SK-N-SH (cell line): Measurements from ENCODE around the gene ATR. TPM values are rescaled to one million over a fixed set of nuclear protein-coding genes. Genes with fewer than 3 reads are reported as not detected.

Source experiments
- CTCF ChIA-PET: fragments of 300-600, 350-600 bp; formaldehyde crosslinking; extraction: SDS; loops from one replicate; lab custom pipeline; 2021; lab: Yijun Ruan, JAX
- POLR2A ChIA-PET: fragments of 350-600 bp; sonication (Branson Sonifier 250); formaldehyde crosslinking; extraction: SDS; loops from one replicate; lab custom pipeline; 2020; ENCODE audit warnings: antibody characterized with exemption, inconsistent platforms; lab: Yijun Ruan, JAX
- DNase-seq: peaks from one replicate; pipeline ENCODE4 v3.0.0; 2012
- H2AFZ ChIP-seq: fragments of 200-600 bp; sonication (generic); 2 replicates; pipeline ENCODE4 v1.8.1; 2016; ENCODE audit warnings: antibody characterized with exemption, mild to moderate bottlenecking, low read depth
- H3F3A ChIP-seq: fragments of 200-600 bp; sonication (generic); replicated peaks from 2 replicates; pipeline ENCODE3; 2016; ENCODE audit warnings: antibody characterized with exemption, mild to moderate bottlenecking; ENCODE audit not compliant: insufficient read depth
- H3K27ac ChIP-seq, 2 experiments: fragments of 200-500 bp in 1 of 2; fragments of 200-600 bp in 1 of 2; sonication (Bioruptor generic) in 1 of 2; sonication (generic), shearing (Covaris generic) in 1 of 2; 2 replicates each; pipeline versions ENCODE4 v1.5.1 to v1.6.1; 2014 to 2016; ENCODE audit warnings: low read depth in 2 of 2, inconsistent platforms in 1 of 2, low read length in 1 of 2, mild to moderate bottlenecking in 1 of 2, mixed read lengths in 1 of 2
- H3K27me3 ChIP-seq: fragments of 200-600 bp; sonication (generic), shearing (Covaris generic); 2 replicates; pipeline ENCODE4 v1.6.1; 2016; ENCODE audit warnings: mixed run types; ENCODE audit not compliant: insufficient read depth
- H3K36me3 ChIP-seq, 2 experiments: fragments of 200-500 bp in 1 of 2; fragments of 200-600 bp in 1 of 2; sonication (Bioruptor generic) in 1 of 2; sonication (generic) in 1 of 2; replicated peaks in 1 of 2; 2 replicates each; pipeline versions ENCODE3 to v1.5.1; 2014 to 2016; ENCODE audit warnings: low read length in 1 of 2, mild to moderate bottlenecking in 1 of 2; ENCODE audit not compliant: insufficient read depth in 2 of 2, control insufficient read depth in 1 of 2
- H3K4me1 ChIP-seq, 2 experiments: fragments of 200-500 bp in 1 of 2; fragments of 200-600 bp in 1 of 2; sonication (Bioruptor generic) in 1 of 2; sonication (generic), shearing (Covaris generic) in 1 of 2; 2 replicates each; pipeline versions ENCODE4 v1.5.1 to v1.6.1; 2014 to 2016; ENCODE audit warnings: low read depth in 1 of 2, low read length in 1 of 2, mixed run types in 1 of 2; ENCODE audit not compliant: insufficient read depth in 2 of 2, control insufficient read depth in 1 of 2
- H3K4me2 ChIP-seq: fragments of 200-600 bp; sonication (generic), shearing (Covaris generic); 2 replicates; pipeline ENCODE4 v1.6.1; 2017; ENCODE audit warnings: mixed run types
- H3K4me3 ChIP-seq, 2 experiments: fragments of 200-500 bp in 1 of 2; fragments of 200-600 bp in 1 of 2; sonication (Bioruptor generic) in 1 of 2; sonication (generic), shearing (Covaris generic) in 1 of 2; 2 replicates each; pipeline versions ENCODE4 v1.5.1 to v1.8.1; 2014 to 2016; ENCODE audit warnings: low read depth in 2 of 2, inconsistent platforms in 1 of 2, low read length in 1 of 2, mild to moderate bottlenecking in 1 of 2, mixed read lengths in 1 of 2, moderate library complexity in 1 of 2
- H3K79me2 ChIP-seq: fragments of 200-600 bp; sonication (generic); 2 replicates; pipeline ENCODE4 v1.8.1; 2017; ENCODE audit warnings: mild to moderate bottlenecking; ENCODE audit not compliant: insufficient read depth
- H3K9ac ChIP-seq: fragments of 200-600 bp; sonication (generic); 2 replicates; pipeline ENCODE4 v1.6.1; 2017; ENCODE audit warnings: mixed run types
- H3K9me2 ChIP-seq: fragments of 200-600 bp; sonication (generic); 2 replicates; pipeline ENCODE4 v1.6.1; 2017; ENCODE audit warnings: mixed run types
- H3K9me3 ChIP-seq: fragments of 200-600 bp; sonication (generic); 2 replicates; pipeline ENCODE4 v1.6.1; 2017; ENCODE audit warnings: mixed run types, mild to moderate bottlenecking, moderate library complexity
- H4K20me1 ChIP-seq: fragments of 200-600 bp; sonication (generic); 2 replicates; pipeline ENCODE4 v1.6.1; 2017; ENCODE audit warnings: mild to moderate bottlenecking, mixed run types; ENCODE audit not compliant: insufficient read depth
- CHD2 ChIP-seq: fragments of 150-350 bp; IDR thresholded peaks from 2 replicates; pipeline ENCODE4 v1.6.1; 2018; ENCODE audit warnings: low read length; ENCODE audit not compliant: partially characterized antibody
- FOSL2 ChIP-seq: IDR thresholded peaks from 2 replicates; pipeline ENCODE4 v1.4.0; 2012; ENCODE audit warnings: low read depth, mild to moderate bottlenecking, moderate library complexity, borderline replicate concordance
- FOXJ3 ChIP-seq: sonication (generic); formaldehyde crosslinking; IDR thresholded peaks from 2 replicates; pipeline ENCODE4 v1.5.1; 2020; ENCODE audit warnings: mild to moderate bottlenecking, missing genetic modification reagents
- FOXM1 ChIP-seq: IDR thresholded peaks from 2 replicates; pipeline ENCODE4 v1.4.0; 2012; ENCODE audit warnings: low read depth, mild to moderate bottlenecking
- GATA2 ChIP-seq: sonication (generic); formaldehyde crosslinking; IDR thresholded peaks from 2 replicates; pipeline ENCODE4 v1.5.0; 2020; ENCODE audit warnings: mild to moderate bottlenecking, missing genetic modification reagents
- JUND ChIP-seq: IDR thresholded peaks from 2 replicates; pipeline ENCODE4 v1.4.0; 2012
- MEF2A ChIP-seq: IDR thresholded peaks from 2 replicates; pipeline ENCODE4 v1.4.0; 2012; ENCODE audit warnings: low read depth, borderline replicate concordance
- MXI1 ChIP-seq: IDR thresholded peaks from 2 replicates; pipeline ENCODE4 v1.6.1; 2012; ENCODE audit warnings: mild to moderate bottlenecking, low read depth, low read length, improper control_type of control experiment
- NFIC ChIP-seq: IDR thresholded peaks from 2 replicates; pipeline ENCODE4 v1.4.0; 2012; ENCODE audit warnings: borderline replicate concordance
- POLR2AphosphoS5 ChIP-seq: IDR thresholded peaks from 2 replicates; pipeline ENCODE4 v1.6.1; 2012; ENCODE audit warnings: low read depth, low read length
- RCOR1 ChIP-seq: fragments of 150-350 bp; IDR thresholded peaks from 2 replicates; pipeline ENCODE4 v1.6.1; 2017; ENCODE audit warnings: antibody characterized with exemption, low read length
- SMC3 ChIP-seq: IDR thresholded peaks from 2 replicates; pipeline ENCODE4 v1.6.1; 2012; ENCODE audit warnings: low read depth, low read length, improper control_type of control experiment
- TAF1 ChIP-seq: IDR thresholded peaks from 2 replicates; pipeline ENCODE4 v1.6.1; 2012; ENCODE audit warnings: low read depth, mild to moderate bottlenecking, low read length, moderate library complexity, borderline replicate concordance
- YY1 ChIP-seq: IDR thresholded peaks from 2 replicates; pipeline ENCODE4 v1.4.0; 2012; ENCODE audit warnings: low read depth, mild to moderate bottlenecking
- WGBS: methylation state at CpG from one replicate; pipeline ENCODE4 v1.1.6; 2017; ENCODE audit warnings: low lambda C conversion rate; 5-methylcytosine and 5-hydroxymethylcytosine counted together
- polyA plus RNA-seq, 3 experiments: library from polyadenylated mRNA; depleted of rRNA; stranded (reverse); fragments of >200 nt; gene quantifications; 2 replicates each; pipeline ENCODE4 v1.2.3, GENCODE V29; 2012
- TF ChIP-seq, protein P1 (sequence below): IDR thresholded peaks from 2 replicates; pipeline ENCODE4 v1.6.1; 2012; ENCODE audit warnings: mild to moderate bottlenecking, low read depth, low read length, moderate library complexity
- TF ChIP-seq, protein P2 (sequence below): fragments of 200-600 bp; sonication (generic); IDR thresholded peaks from 2 replicates; pipeline ENCODE4 v1.6.1; 2017; ENCODE audit warnings: antibody characterized with exemption, mild to moderate bottlenecking, moderate library complexity
- TF ChIP-seq, protein P3 (sequence below): fragments of 150-350 bp; IDR thresholded peaks from 2 replicates; pipeline ENCODE4 v1.6.1; 2017; ENCODE audit warnings: antibody characterized with exemption, low read length, low read depth, borderline replicate concordance
- TF ChIP-seq, protein P4 (sequence below): IDR thresholded peaks from 2 replicates; pipeline ENCODE4; 2012
- TF ChIP-seq, protein P5 (sequence below): fragments of 150-350 bp; IDR thresholded peaks from 2 replicates; pipeline ENCODE4 v1.6.1; 2016; ENCODE audit warnings: mild to moderate bottlenecking, low read depth, low read length
- TF ChIP-seq, protein P6 (sequence below): IDR thresholded peaks from 2 replicates; pipeline ENCODE4 v1.4.0; 2012; ENCODE audit warnings: low read depth

The ATR gene
- polyA plus RNA-seq, 1 of the 3 experiments (the other 2 are of a cell fraction) = 7.3 TPM

DNA sequence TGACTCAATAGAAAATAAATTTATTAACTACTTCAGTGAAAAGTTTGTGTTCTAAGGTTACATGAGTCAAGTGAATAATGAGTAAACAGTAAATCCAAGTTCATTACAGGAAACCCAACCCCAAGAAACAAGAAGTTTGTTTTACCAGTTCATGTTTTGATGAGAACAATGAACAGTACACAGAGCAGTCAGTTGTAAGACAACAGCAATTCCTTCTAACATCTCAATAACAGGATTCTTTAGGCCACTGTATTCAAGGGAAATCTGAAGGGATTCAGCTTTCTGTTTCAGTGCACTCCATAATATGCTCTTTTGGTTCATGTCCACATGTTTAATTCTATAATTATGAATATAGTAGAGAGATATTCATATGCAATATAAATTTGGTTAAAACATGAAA lies 18.4 kb downstream of the ATR start (continued):
- no peak for TF ChIP-seq YY1

DNA sequence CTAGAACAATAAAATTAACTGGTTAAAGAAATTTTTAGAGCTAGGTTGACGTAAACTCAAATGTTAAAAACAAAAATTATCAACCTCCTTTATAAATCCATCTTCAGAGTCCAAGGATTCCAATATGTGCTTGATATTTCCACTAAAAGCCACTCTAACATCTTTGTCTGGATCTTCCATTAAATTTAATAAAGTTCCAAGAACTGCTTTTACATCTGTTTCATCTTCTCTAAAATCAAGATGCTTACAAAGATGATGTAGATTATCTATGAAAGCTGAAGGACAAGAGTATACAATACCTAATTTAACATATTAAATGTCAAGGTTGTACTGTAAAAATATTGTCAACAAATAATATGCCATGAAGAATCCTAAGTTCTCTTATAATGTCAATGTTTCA lies 24.8 kb downstream of the ATR start:
- Histone ChIP-seq H3K36me3 (peaks cover 45 to 71% of the 10 kb centered on the region in 2 experiments), H3K27ac (no peak overlapping the region), H3K27me3 (no peaks in the 10 kb centered on the region), H3K4me2 (no peak overlapping the region), H4K20me1 (no peaks in the 10 kb centered on the region), H3K4me3 (no peak overlapping the region), H3K9ac (no peak overlapping the region), H3K79me2 (no peaks in the 10 kb centered on the region), H3F3A (peaks cover 12% of the 10 kb centered on the region), H3K9me3 (no peaks in the 10 kb centered on the region), H3K4me1 (no peaks in the 10 kb centered on the region), H3K9me2 (no peaks in the 10 kb centered on the region), H2AFZ (no peak overlapping the region)
- DNase-seq = no peak
- 95% methylated on average over 1 of the region's 1 CpG for WGBS
- POLR2A ChIA-PET = no interaction called here
- CTCF ChIA-PET = interaction anchor here (1.4 kb wide), 1 partner anchor 33 kb away, joined by 3 read pairs; no protein-coding TSS in a partner anchor
- TF ChIP-seq, protein P1, sequence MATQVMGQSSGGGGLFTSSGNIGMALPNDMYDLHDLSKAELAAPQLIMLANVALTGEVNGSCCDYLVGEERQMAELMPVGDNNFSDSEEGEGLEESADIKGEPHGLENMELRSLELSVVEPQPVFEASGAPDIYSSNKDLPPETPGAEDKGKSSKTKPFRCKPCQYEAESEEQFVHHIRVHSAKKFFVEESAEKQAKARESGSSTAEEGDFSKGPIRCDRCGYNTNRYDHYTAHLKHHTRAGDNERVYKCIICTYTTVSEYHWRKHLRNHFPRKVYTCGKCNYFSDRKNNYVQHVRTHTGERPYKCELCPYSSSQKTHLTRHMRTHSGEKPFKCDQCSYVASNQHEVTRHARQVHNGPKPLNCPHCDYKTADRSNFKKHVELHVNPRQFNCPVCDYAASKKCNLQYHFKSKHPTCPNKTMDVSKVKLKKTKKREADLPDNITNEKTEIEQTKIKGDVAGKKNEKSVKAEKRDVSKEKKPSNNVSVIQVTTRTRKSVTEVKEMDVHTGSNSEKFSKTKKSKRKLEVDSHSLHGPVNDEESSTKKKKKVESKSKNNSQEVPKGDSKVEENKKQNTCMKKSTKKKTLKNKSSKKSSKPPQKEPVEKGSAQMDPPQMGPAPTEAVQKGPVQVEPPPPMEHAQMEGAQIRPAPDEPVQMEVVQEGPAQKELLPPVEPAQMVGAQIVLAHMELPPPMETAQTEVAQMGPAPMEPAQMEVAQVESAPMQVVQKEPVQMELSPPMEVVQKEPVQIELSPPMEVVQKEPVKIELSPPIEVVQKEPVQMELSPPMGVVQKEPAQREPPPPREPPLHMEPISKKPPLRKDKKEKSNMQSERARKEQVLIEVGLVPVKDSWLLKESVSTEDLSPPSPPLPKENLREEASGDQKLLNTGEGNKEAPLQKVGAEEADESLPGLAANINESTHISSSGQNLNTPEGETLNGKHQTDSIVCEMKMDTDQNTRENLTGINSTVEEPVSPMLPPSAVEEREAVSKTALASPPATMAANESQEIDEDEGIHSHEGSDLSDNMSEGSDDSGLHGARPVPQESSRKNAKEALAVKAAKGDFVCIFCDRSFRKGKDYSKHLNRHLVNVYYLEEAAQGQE = no peak
- no peak for TF ChIP-seq SMC3
- no peak for TF ChIP-seq FOXJ3 (CRISPR knock-in tag)
- TF ChIP-seq, protein P2, sequence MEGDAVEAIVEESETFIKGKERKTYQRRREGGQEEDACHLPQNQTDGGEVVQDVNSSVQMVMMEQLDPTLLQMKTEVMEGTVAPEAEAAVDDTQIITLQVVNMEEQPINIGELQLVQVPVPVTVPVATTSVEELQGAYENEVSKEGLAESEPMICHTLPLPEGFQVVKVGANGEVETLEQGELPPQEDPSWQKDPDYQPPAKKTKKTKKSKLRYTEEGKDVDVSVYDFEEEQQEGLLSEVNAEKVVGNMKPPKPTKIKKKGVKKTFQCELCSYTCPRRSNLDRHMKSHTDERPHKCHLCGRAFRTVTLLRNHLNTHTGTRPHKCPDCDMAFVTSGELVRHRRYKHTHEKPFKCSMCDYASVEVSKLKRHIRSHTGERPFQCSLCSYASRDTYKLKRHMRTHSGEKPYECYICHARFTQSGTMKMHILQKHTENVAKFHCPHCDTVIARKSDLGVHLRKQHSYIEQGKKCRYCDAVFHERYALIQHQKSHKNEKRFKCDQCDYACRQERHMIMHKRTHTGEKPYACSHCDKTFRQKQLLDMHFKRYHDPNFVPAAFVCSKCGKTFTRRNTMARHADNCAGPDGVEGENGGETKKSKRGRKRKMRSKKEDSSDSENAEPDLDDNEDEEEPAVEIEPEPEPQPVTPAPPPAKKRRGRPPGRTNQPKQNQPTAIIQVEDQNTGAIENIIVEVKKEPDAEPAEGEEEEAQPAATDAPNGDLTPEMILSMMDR = no peak
- TF ChIP-seq NFIC = no peak
- TF ChIP-seq FOSL2 = no peak
- TF ChIP-seq FOXM1 = no peak
- TF ChIP-seq, protein P3, sequence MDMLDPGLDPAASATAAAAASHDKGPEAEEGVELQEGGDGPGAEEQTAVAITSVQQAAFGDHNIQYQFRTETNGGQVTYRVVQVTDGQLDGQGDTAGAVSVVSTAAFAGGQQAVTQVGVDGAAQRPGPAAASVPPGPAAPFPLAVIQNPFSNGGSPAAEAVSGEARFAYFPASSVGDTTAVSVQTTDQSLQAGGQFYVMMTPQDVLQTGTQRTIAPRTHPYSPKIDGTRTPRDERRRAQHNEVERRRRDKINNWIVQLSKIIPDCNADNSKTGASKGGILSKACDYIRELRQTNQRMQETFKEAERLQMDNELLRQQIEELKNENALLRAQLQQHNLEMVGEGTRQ = no peak
- no peak for TF ChIP-seq GATA2 (CRISPR knock-in tag)
- TF ChIP-seq CHD2 = no peak
- TF ChIP-seq TAF1 = no peak
- TF ChIP-seq MXI1 = no peak
- no peak for TF ChIP-seq JUND
- TF ChIP-seq, protein P4, sequence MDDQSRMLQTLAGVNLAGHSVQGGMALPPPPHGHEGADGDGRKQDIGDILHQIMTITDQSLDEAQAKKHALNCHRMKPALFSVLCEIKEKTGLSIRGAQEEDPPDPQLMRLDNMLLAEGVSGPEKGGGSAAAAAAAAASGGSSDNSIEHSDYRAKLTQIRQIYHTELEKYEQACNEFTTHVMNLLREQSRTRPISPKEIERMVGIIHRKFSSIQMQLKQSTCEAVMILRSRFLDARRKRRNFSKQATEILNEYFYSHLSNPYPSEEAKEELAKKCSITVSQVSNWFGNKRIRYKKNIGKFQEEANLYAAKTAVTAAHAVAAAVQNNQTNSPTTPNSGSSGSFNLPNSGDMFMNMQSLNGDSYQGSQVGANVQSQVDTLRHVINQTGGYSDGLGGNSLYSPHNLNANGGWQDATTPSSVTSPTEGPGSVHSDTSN = no peak
- TF ChIP-seq POLR2AphosphoS5 = no peak
- TF ChIP-seq, protein P5, sequence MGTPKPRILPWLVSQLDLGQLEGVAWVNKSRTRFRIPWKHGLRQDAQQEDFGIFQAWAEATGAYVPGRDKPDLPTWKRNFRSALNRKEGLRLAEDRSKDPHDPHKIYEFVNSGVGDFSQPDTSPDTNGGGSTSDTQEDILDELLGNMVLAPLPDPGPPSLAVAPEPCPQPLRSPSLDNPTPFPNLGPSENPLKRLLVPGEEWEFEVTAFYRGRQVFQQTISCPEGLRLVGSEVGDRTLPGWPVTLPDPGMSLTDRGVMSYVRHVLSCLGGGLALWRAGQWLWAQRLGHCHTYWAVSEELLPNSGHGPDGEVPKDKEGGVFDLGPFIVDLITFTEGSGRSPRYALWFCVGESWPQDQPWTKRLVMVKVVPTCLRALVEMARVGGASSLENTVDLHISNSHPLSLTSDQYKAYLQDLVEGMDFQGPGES = no peak
- no peak for TF ChIP-seq RCOR1
- TF ChIP-seq, protein P6, sequence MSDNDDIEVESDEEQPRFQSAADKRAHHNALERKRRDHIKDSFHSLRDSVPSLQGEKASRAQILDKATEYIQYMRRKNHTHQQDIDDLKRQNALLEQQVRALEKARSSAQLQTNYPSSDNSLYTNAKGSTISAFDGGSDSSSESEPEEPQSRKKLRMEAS = no peak
- no peak for TF ChIP-seq MEF2A
